Measurements from ENCODE around the gene HSD17B4. TPM values are rescaled to one million over a fixed set of nuclear protein-coding genes. Genes with fewer than 3 reads are reported as not detected.

HSD17B4 gene
- total RNA-seq, 2 experiments from 2014 or later, result 94.3 to 111 TPM

GRCh38 chr5:119554597-119554996, 102.3 kb downstream of the HSD17B4 start:
- no peak for ATAC-seq
- no peaks in the 10 kb centered on the region for H3K36me3 Mint-ChIP-seq (ENCODE audit: low read depth)
- POLR2A ChIA-PET, result no interaction called here

GRCh38 chr5:119570910-119571309, 118.6 kb downstream of the HSD17B4 start:
- no peaks in the 10 kb centered on the region for H3K9me3 Mint-ChIP-seq
- H3K36me3 Mint-ChIP-seq (ENCODE audit: low read depth), result no peaks in the 10 kb centered on the region
- ChIA-PET CTCF (no interaction called here), POLR2A (interaction anchor here (0.7 kb wide), 1 partner anchor 9 kb away, joined by 4 read pairs; no protein-coding TSS in a partner anchor)
- no peaks in the 10 kb centered on the region for H3K4me1 Mint-ChIP-seq (ENCODE audit: low read depth)
- H3K27ac Mint-ChIP-seq, result no peak overlapping the region
- no peaks in the 10 kb centered on the region for H3K27me3 Mint-ChIP-seq
- intact Hi-C loops (cut with micrococcal nuclease), result no loop called here
- no peak overlapping the region for H3K4me3 Mint-ChIP-seq
- no peak for TF ChIP-seq CTCF (IDR thresholded peaks at IDR 0.05)
- no peak for ATAC-seq
- no peak for DNase-seq

More at GRCh38 chr5:119554597-119554996, 102.3 kb downstream of the HSD17B4 start:
- CTCF ChIA-PET, result no interaction called here
- Mint-ChIP-seq H3K4me3 (no peak overlapping the region), H3K4me1 (ENCODE audit: low read depth) (no peaks in the 10 kb centered on the region), H3K9me3 (peaks cover 11% of the 10 kb centered on the region), H3K27me3 (no peaks in the 10 kb centered on the region), H3K27ac (no peak overlapping the region)
- no peak for TF ChIP-seq CTCF (IDR thresholded peaks at IDR 0.05)
- intact Hi-C loops (cut with micrococcal nuclease), result no loop called here
- no peak for DNase-seq

- H3K27me3 Mint-ChIP-seq, result peaks cover 2% of the 10 kb centered on the region
- ATAC-seq (peak; percentile 72), DNase-seq (peak; percentile 24)
- no peaks in the 10 kb centered on the region for H3K9me3 Mint-ChIP-seq
- no peaks in the 10 kb centered on the region for H3K36me3 Mint-ChIP-seq (ENCODE audit: low read depth)
- peak; percentile 18 for TF ChIP-seq CTCF (IDR thresholded peaks at IDR 0.05)
- H3K4me1 Mint-ChIP-seq (ENCODE audit: low read depth), result no peaks in the 10 kb centered on the region
- ChIA-PET CTCF (interaction anchor here (1.6 kb wide), 1 partner anchor 12 kb away, joined by 3 read pairs; no protein-coding TSS in a partner anchor), POLR2A (no interaction called here)
- no peak overlapping the region for H3K27ac Mint-ChIP-seq
- H3K4me3 Mint-ChIP-seq, result no peak overlapping the region
- intact Hi-C loops (cut with micrococcal nuclease), result no loop called here
Observed at GRCh38 chr5:119578937-119579336, 126.6 kb downstream of the HSD17B4 start.

DNA sequence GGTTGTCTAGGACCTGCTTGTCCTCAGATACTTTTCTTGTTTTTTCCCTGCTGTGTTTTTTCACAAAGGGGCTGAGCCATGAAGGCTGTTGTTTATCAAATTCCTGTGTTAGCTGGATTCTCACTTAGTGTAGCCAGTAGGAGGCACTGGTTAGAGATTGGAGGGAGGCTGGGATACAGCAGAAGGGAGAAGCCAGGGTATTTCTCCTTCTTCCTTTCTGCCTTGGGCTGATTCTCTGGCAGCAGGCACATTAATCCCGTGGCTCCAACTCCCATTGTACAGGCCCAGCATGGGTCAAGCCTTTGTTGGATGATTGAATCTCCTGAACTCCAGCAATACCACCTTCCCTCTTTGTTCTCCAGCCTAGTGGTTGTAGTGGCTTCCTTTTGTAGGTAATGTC, 130.7 kb downstream of the HSD17B4 start:
- no peak for TF ChIP-seq CTCF (IDR thresholded peaks at IDR 0.05)
- no peak for ATAC-seq
- ChIA-PET POLR2A (no interaction called here), CTCF (interaction anchor here (1.0 kb wide), 1 partner anchor 595 kb away, joined by 3 read pairs; the partner anchor contains the start of gene DTWD2)
- DNase-seq, result no peak
- H3K27me3 Mint-ChIP-seq, result no peaks in the 10 kb centered on the region
- no peaks in the 10 kb centered on the region for H3K36me3 Mint-ChIP-seq (ENCODE audit: low read depth)
- H3K4me1 Mint-ChIP-seq (ENCODE audit: low read depth), result no peaks in the 10 kb centered on the region
- H3K27ac Mint-ChIP-seq, result no peak overlapping the region
- no peaks in the 10 kb centered on the region for H3K9me3 Mint-ChIP-seq
- intact Hi-C loops (cut with micrococcal nuclease), result no loop called here
- no peak overlapping the region for H3K4me3 Mint-ChIP-seq

DNA sequence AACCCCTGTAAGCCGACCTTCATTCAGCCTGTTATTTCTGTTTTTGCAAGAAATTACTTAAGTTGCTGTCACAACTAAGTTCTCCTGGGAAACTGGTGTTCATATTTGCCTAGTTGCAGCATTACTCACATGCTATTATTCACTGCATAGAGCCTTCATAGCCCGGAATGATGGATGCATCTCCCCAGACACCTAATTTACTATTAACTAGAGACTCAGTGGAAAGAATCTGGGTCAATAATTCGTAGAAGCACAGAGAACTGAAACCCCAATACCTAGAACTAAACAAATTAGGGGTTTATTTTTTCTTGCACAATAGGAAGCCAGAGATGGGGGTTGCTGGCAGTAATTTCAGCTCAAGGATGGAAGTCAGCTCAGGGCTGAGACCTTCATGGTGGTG, 131.4 kb downstream of the HSD17B4 start:
- Mint-ChIP-seq H3K4me3 (no peak overlapping the region), H3K36me3 (ENCODE audit: low read depth) (no peaks in the 10 kb centered on the region), H3K27ac (no peak overlapping the region), H3K9me3 (no peaks in the 10 kb centered on the region), H3K4me1 (ENCODE audit: low read depth) (no peaks in the 10 kb centered on the region), H3K27me3 (no peaks in the 10 kb centered on the region)
- intact Hi-C loops (cut with micrococcal nuclease), result no loop called here
- POLR2A ChIA-PET, result no interaction called here
- no peak for ATAC-seq
- no peak for DNase-seq
- CTCF ChIA-PET, result interaction anchor here (1.0 kb wide), 1 partner anchor 596 kb away, joined by 3 read pairs; the partner anchor contains the start of gene DTWD2
- TF ChIP-seq CTCF (IDR thresholded peaks at IDR 0.05), result no peak

Other genes starting within 250 kb of the HSD17B4 start
- 100 to 1,000 TPM; 135 to 141 TPM for gene TNFAIP8, start 96.5 kb upstream of the HSD17B4 start, total RNA-seq
- gene FAM170A, start 177.1 kb downstream of the HSD17B4 start, total RNA-seq, result not detected

Measured in activated CD8-positive, alpha-beta T cell treated with anti-CD3 and anti-CD28 coated beads for 36 hours (primary cell).